ENCODE measurements around the gene RORB.

Gene RORB
- 0 to 0.30 reads per million in 2 experiments for total RNA-seq

- no peak for DNase-seq (ENCODE audit: low read depth)
Observed at GRCh38 chr9:74496819-74497747, at the start of gene RORB. RORB (plus strand) TSS chr9:74497335; CDS start chr9:74497977, 642 bp downstream.

GRCh38 chr9:74447451-74448193 is 49.5 kb upstream of the RORB start:
- no peak for DNase-seq (ENCODE audit: low read depth)

GRCh38 chr9:74449060-74449459 is 48.1 kb upstream of the RORB start:
- no peak for DNase-seq (ENCODE audit: low read depth)

GRCh38 chr9:74458832-74459231 is 38.3 kb upstream of the RORB start:
- no peak for DNase-seq (ENCODE audit: low read depth)

- no peak for DNase-seq (ENCODE audit: low read depth)
Observed at GRCh38 chr9:74463825-74464224, 33.3 kb upstream of the RORB start.

GRCh38 chr9:74478606-74479005 is 18.5 kb upstream of the RORB start:
- no peak for DNase-seq (ENCODE audit: low read depth)

- no peak for DNase-seq (ENCODE audit: low read depth)
Observed at GRCh38 chr9:74479711-74480110, 17.4 kb upstream of the RORB start.

- no peak for DNase-seq (ENCODE audit: low read depth)
Observed at GRCh38 chr9:74487395-74487794, 9.7 kb upstream of the RORB start.

GRCh38 chr9:74493512-74493911 is 3.6 kb upstream of the RORB start:
- no peak for DNase-seq (ENCODE audit: low read depth)

- no peak for DNase-seq (ENCODE audit: low read depth)
Observed at GRCh38 chr9:74494490-74494889, 2.6 kb upstream of the RORB start.

- no peak for DNase-seq (ENCODE audit: low read depth)
Observed at GRCh38 chr9:74496406-74496805, 729 bp upstream of the RORB start.

- DNase-seq (ENCODE audit: low read depth), result no peak
Observed at GRCh38 chr9:74497748-74498620, 849 bp downstream of the RORB start.

- no peak for DNase-seq (ENCODE audit: low read depth)
Observed at GRCh38 chr9:74498621-74499095, 1.5 kb downstream of the RORB start.

- no peak for DNase-seq (ENCODE audit: low read depth)
Observed at GRCh38 chr9:74499111-74499601, 2.0 kb downstream of the RORB start.

- DNase-seq (ENCODE audit: low read depth), result no peak
Observed at GRCh38 chr9:74499770-74500583, 2.8 kb downstream of the RORB start.

- no peak for DNase-seq (ENCODE audit: low read depth)
Observed at GRCh38 chr9:74500584-74500924, 3.4 kb downstream of the RORB start.

- DNase-seq (ENCODE audit: low read depth), result no peak
Observed at GRCh38 chr9:74501570-74501969, 4.4 kb downstream of the RORB start.

GRCh38 chr9:74503219-74503618 is 6.1 kb downstream of the RORB start:
- DNase-seq (ENCODE audit: low read depth), result no peak

GRCh38 chr9:74503666-74504065 is 6.5 kb downstream of the RORB start:
- no peak for DNase-seq (ENCODE audit: low read depth)

GRCh38 chr9:74511333-74511732 is 14.2 kb downstream of the RORB start:
- DNase-seq (ENCODE audit: low read depth), result no peak

- DNase-seq (ENCODE audit: low read depth), result no peak
Observed at GRCh38 chr9:74512416-74512815, 15.3 kb downstream of the RORB start.
